OCI-LY7 (cell line): Measurements from ENCODE around the gene ARL15. TPM values are rescaled to one million over a fixed set of nuclear protein-coding genes. Genes with fewer than 3 reads are reported as not detected.

Experiments
- BruUV-seq: library from RNA; stranded (reverse); fragments of 400-500 nt; replicated peaks from 2 replicates; lab custom pipeline; 2021; lab: Mats Ljungman, UMichigan
- CTCF ChIA-PET: fragments of 300-600 bp; sonication (Branson Sonifier 250); formaldehyde crosslinking; loops from one replicate; lab custom pipeline; 2022; ENCODE audit warnings: antibody characterized with exemption; ENCODE audit not compliant: unreplicated experiment; lab: Charles Lee
- POLR2A ChIA-PET: fragments of 300-600 bp; sonication (Branson Sonifier 250); formaldehyde crosslinking; loops from one replicate; lab custom pipeline; 2022; ENCODE audit warnings: antibody characterized with exemption; lab: Charles Lee
- DNase-seq: peaks from one replicate; pipeline ENCODE4 v3.0.0-alpha.2; 2015; ENCODE audit warnings: low spot score
- H2AFZ ChIP-seq: fragments of 200-600 bp; sonication (generic), shearing (Covaris generic); 2 replicates; pipeline ENCODE4 v1.6.1; 2014; ENCODE audit warnings: mild to moderate bottlenecking, antibody characterized with exemption, low read length, moderate library complexity
- H3K27ac ChIP-seq: fragments of 200-600 bp; sonication (generic); 2 replicates; pipeline ENCODE4 v1.5.1; 2014; ENCODE audit warnings: mixed run types, low read depth, mild to moderate bottlenecking, moderate library complexity, low read length, inconsistent platforms; ENCODE audit not compliant: poor library complexity, severe bottlenecking
- H3K36me3 ChIP-seq: fragments of 200-600 bp; sonication (generic); 2 replicates; pipeline ENCODE4 v1.6.1; 2014; ENCODE audit warnings: mild to moderate bottlenecking, antibody characterized with exemption, low read length, moderate library complexity, mixed read lengths; ENCODE audit not compliant: insufficient read depth
- H3K4me1 ChIP-seq: fragments of 200-600 bp; sonication (generic); 2 replicates; pipeline ENCODE4 v1.5.1; 2014; ENCODE audit warnings: mild to moderate bottlenecking, low read length; ENCODE audit not compliant: insufficient read depth, poor library complexity, severe bottlenecking
- H3K4me2 ChIP-seq: fragments of 200-600 bp; sonication (generic); 2 replicates; pipeline ENCODE4 v1.6.1; 2014; ENCODE audit warnings: mild to moderate bottlenecking, low read length
- H3K4me3 ChIP-seq: fragments of 200-600 bp; sonication (generic); 2 replicates; pipeline ENCODE4 v1.5.1; 2014; ENCODE audit warnings: mild to moderate bottlenecking, low read depth, low read length; ENCODE audit not compliant: poor library complexity, severe bottlenecking
- H3K79me2 ChIP-seq: fragments of 200-600 bp; sonication (generic); 2 replicates; pipeline ENCODE4 v1.6.1; 2016; ENCODE audit warnings: low read depth, mild to moderate bottlenecking, low read length, moderate library complexity, mixed read lengths; ENCODE audit not compliant: insufficient read depth
- H3K9me2 ChIP-seq: fragments of 200-600 bp; sonication (generic); 2 replicates; pipeline ENCODE4 v1.6.1; 2016; ENCODE audit warnings: mild to moderate bottlenecking, low read length, mixed read lengths; ENCODE audit not compliant: insufficient read depth
- H3K9me3 ChIP-seq: fragments of 200-600 bp; sonication (generic); 2 replicates; pipeline ENCODE4 v1.6.1; 2014; ENCODE audit warnings: mild to moderate bottlenecking, mixed run types, low read length, mixed read lengths
- H4K20me1 ChIP-seq: fragments of 200-600 bp; sonication (generic); 2 replicates; pipeline ENCODE4 v1.6.1; 2014; ENCODE audit warnings: mild to moderate bottlenecking, antibody characterized with exemption, low read length, moderate library complexity, mixed read lengths; ENCODE audit not compliant: insufficient read depth
- CTCF ChIP-seq: fragments of 200-600 bp; sonication (generic); conservative IDR thresholded peaks from 2 replicates; pipeline ENCODE4 v1.5.1; 2014; ENCODE audit warnings: mild to moderate bottlenecking, antibody characterized with exemption, low read length, moderate library complexity, mixed read lengths
- EZH2phosphoT487 ChIP-seq: fragments of 200-600 bp; sonication (generic); IDR thresholded peaks from 2 replicates; pipeline ENCODE4 v1.6.1; 2018; ENCODE audit warnings: low read depth, borderline replicate concordance, mild to moderate bottlenecking, mixed run types, antibody characterized with exemption, low read length, moderate library complexity, mixed read lengths
- intact Hi-C: fragments of 100-400 bp; cut with micrococcal nuclease; formaldehyde crosslinking; loops from one replicate; pipeline ENCODE4 v1.10.0; 2022; ENCODE audit not compliant: unreplicated experiment
- total RNA-seq, 2 experiments: library from RNA; depleted of rRNA in 1 of 2; stranded (reverse); fragments of >200 nt in 1 of 2; shearing (Covaris generic) in 1 of 2; gene quantifications; 2 replicates each; pipeline ENCODE4 v1.2.3, GENCODE V29; 2014 to 2022

ARL15 gene
- total RNA-seq, 2 experiments from 2014 or later: 18.8 to 24.4 TPM

- no peaks in the 10 kb centered on the region for H4K20me1 ChIP-seq
- CTCF ChIA-PET: no interaction called here
- H3K4me2 ChIP-seq: no peak overlapping the region
- no TSS peak for BruUV-seq
- H3K27ac ChIP-seq: no peak overlapping the region
- no peaks in the 10 kb centered on the region for H3K79me2 ChIP-seq
- no peak for TF ChIP-seq CTCF
- TF ChIP-seq EZH2phosphoT487: no peak
- no peaks in the 10 kb centered on the region for H3K9me2 ChIP-seq
- no peaks in the 10 kb centered on the region for H3K4me1 ChIP-seq
- no peaks in the 10 kb centered on the region for H3K36me3 ChIP-seq
- no peak overlapping the region for H3K4me3 ChIP-seq
- POLR2A ChIA-PET: interaction anchor here (0.6 kb wide), 1 partner anchor 190 kb away, joined by 3 read pairs; no protein-coding TSS in a partner anchor
- H2AFZ ChIP-seq: no peak overlapping the region
- intact Hi-C loops: no loop called here
- H3K9me3 ChIP-seq: no peaks in the 10 kb centered on the region
- DNase-seq: no peak
These were observed 430.6 kb downstream of the ARL15 start for GRCh38 chr5:53879708-53880323.

- Histone ChIP-seq H3K36me3 (no peaks in the 10 kb centered on the region), H3K27ac (no peak overlapping the region), H3K4me3 (no peak overlapping the region), H4K20me1 (no peaks in the 10 kb centered on the region), H3K9me2 (no peaks in the 10 kb centered on the region), H2AFZ (no peak overlapping the region), H3K9me3 (no peaks in the 10 kb centered on the region), H3K79me2 (no peaks in the 10 kb centered on the region), H3K4me1 (no peaks in the 10 kb centered on the region), H3K4me2 (no peak overlapping the region)
- intact Hi-C loops: no loop called here
- TF ChIP-seq CTCF (no peak), EZH2phosphoT487 (no peak)
- DNase-seq: no peak
- ChIA-PET CTCF (no interaction called here), POLR2A (interaction anchor here (0.6 kb wide), 2 partner anchors 80 to 213 kb away, joined by 3 read pairs; no protein-coding TSS in a partner anchor)
- BruUV-seq: no TSS peak
These were observed 432.4 kb downstream of the ARL15 start for GRCh38 chr5:53878015-53878414.

- H2AFZ ChIP-seq: no peak overlapping the region
- H3K79me2 ChIP-seq: no peaks in the 10 kb centered on the region
- H4K20me1 ChIP-seq: no peaks in the 10 kb centered on the region
- H3K9me2 ChIP-seq: no peaks in the 10 kb centered on the region
- no peak overlapping the region for H3K4me2 ChIP-seq
- BruUV-seq: no TSS peak
- ChIA-PET CTCF (no interaction called here), POLR2A (interaction anchor here (0.6 to 0.9 kb wide), 2 partner anchors 10 to 214 kb away, joined by 3 to 4 read pairs; no protein-coding TSS in a partner anchor)
- no peaks in the 10 kb centered on the region for H3K4me1 ChIP-seq
- intact Hi-C loops: no loop called here
- H3K9me3 ChIP-seq: no peaks in the 10 kb centered on the region
- no peak for DNase-seq
- H3K27ac ChIP-seq: no peak overlapping the region
- TF ChIP-seq EZH2phosphoT487 (no peak), CTCF (no peak)
- H3K36me3 ChIP-seq: no peaks in the 10 kb centered on the region
- no peak overlapping the region for H3K4me3 ChIP-seq
These were observed 433.1 kb downstream of the ARL15 start for GRCh38 chr5:53877243-53877642.
